A549 (cell line): ENCODE data around the gene NAV2. TPM values are rescaled to one million over a fixed set of nuclear protein-coding genes. Genes with fewer than 3 reads are reported as not detected.
A peak's percentile ranks its signal among the peaks of the same experiment; 100 is the strongest.

Source experiments
- ATAC-seq, 2 experiments: fragments of 200-7000 bp in 1 of 2; fragments of >200 bp in 1 of 2; cut with Nextera tagmentation in 1 of 2; cut with Tn5 transposase in 1 of 2; 3 replicates each; pipeline versions ENCODE4 v1.8.0 to v1.9.1; 2018 to 2020; ENCODE audit warnings: mild to moderate bottlenecking in 1 of 2, moderate library complexity in 1 of 2
- CTCF ChIA-PET: fragments of 300-600 bp; sonication (Branson Sonifier 250); formaldehyde crosslinking; extraction: SDS; loops from one replicate; lab custom pipeline; 2021; ENCODE audit warnings: antibody characterized with exemption, inconsistent platforms; lab: Yijun Ruan, JAX
- POLR2A ChIA-PET: fragments of 350-600 bp; formaldehyde crosslinking; extraction: SDS; loops from one replicate; lab custom pipeline; 2021; ENCODE audit warnings: antibody characterized with exemption, inconsistent platforms; lab: Yijun Ruan, JAX
- DNase-seq, 2 experiments: peaks; one replicate each; pipeline versions ENCODE4 v3.0.0 to v3.0.0-alpha.2; 2011 to 2016; ENCODE audit warnings: low read depth in 1 of 2, low spot score in 1 of 2
- FAIRE-seq: peaks from 2 replicates; lab custom pipeline; 2011; peaks lifted over from hg19 to GRCh38; lab: Jason Lieb, UNC
- H3K27ac ChIP-seq, 2 experiments: fragments of >200 bp; sonication (Bioruptor Twin); formaldehyde crosslinking; 3 replicates each; pipeline ENCODE4 v1.5.1; 2016 to 2017
- H3K4me1 ChIP-seq: fragments of >200 bp; sonication (Bioruptor Twin); formaldehyde crosslinking; 3 replicates; pipeline ENCODE4 v1.6.1; 2016
- H3K4me2 ChIP-seq: fragments of >200 bp; sonication (Bioruptor Twin); formaldehyde crosslinking; 3 replicates; pipeline ENCODE4 v1.6.1; 2016
- H3K4me3 ChIP-seq: fragments of >200 bp; sonication (Bioruptor Twin); formaldehyde crosslinking; 3 replicates; pipeline ENCODE4 v1.5.1; 2016
- H3K9me3 ChIP-seq: fragments of >200 bp; sonication (Bioruptor Twin); formaldehyde crosslinking; 3 replicates; pipeline ENCODE4 v1.6.1; 2016
- EP300 ChIP-seq, 2 experiments: fragments of >200 bp; sonication (Bioruptor Twin); formaldehyde crosslinking; IDR thresholded peaks; 2 replicates in 1 of 2; 3 replicates in 1 of 2; pipeline ENCODE4 v1.6.1; 2016 to 2017
- FOSL2 ChIP-seq, 2 experiments: fragments of 450-650 bp in 1 of 2; fragments of >200 bp in 1 of 2; sonication (Bioruptor Twin) in 1 of 2; formaldehyde crosslinking; IDR thresholded peaks; 2 replicates each; pipeline versions ENCODE4 v1.5.0 to v1.6.1; 2016 to 2020; ENCODE audit warnings: mild to moderate bottlenecking in 1 of 2, moderate library complexity in 1 of 2
- FOXS1 ChIP-seq: fragments of 250-450 bp; sonication (Bioruptor Pico); IDR thresholded peaks from 2 replicates; pipeline ENCODE4 v1.5.0; 2020; ENCODE audit warnings: mild to moderate bottlenecking, moderate library complexity
- GATA3 ChIP-seq: IDR thresholded peaks from 2 replicates; pipeline ENCODE4 v1.6.1; 2012; ENCODE audit warnings: borderline replicate concordance
- KDM1A ChIP-seq: fragments of 200-600 bp; sonication (generic); IDR thresholded peaks from 2 replicates; pipeline ENCODE4 v1.6.1; 2016; ENCODE audit warnings: low read depth, mild to moderate bottlenecking
- MYC ChIP-seq: IDR thresholded peaks from 2 replicates; pipeline ENCODE4 v1.6.1; 2012; ENCODE audit warnings: mild to moderate bottlenecking, inconsistent platforms, low read length, improper control_type of control experiment, borderline replicate concordance
- NR3C1 ChIP-seq: fragments of >200 bp; sonication (Bioruptor Twin); formaldehyde crosslinking; IDR thresholded peaks from 3 replicates; pipeline ENCODE4 v1.6.1; 2017
- RNF2 ChIP-seq: fragments of 200-600 bp; sonication (generic); IDR thresholded peaks from 2 replicates; pipeline ENCODE4 v1.6.1; 2016; ENCODE audit warnings: low read depth, mild to moderate bottlenecking, antibody characterized with exemption, moderate library complexity, borderline replicate concordance
- SREBF2 ChIP-seq: fragments of 450-650 bp; IDR thresholded peaks from 2 replicates; pipeline ENCODE4 v1.6.1; 2014; ENCODE audit warnings: mild to moderate bottlenecking, moderate library complexity
- TFCP2L1 ChIP-seq: fragments of 250-450 bp; sonication (Bioruptor Pico); IDR thresholded peaks from 2 replicates; pipeline ENCODE4 v1.5.0; 2021; ENCODE audit warnings: mild to moderate bottlenecking
- ZNF302 ChIP-seq: fragments of 250-450 bp; sonication (Bioruptor Pico); IDR thresholded peaks from 2 replicates; pipeline ENCODE4 v1.9.0; 2021; ENCODE audit warnings: inconsistent platforms, mild to moderate bottlenecking, moderate library complexity
- whole genome bisulfite sequencing: methylation state at CpG from one replicate; pipeline ENCODE4 v1.1.6; 2017; ENCODE audit errors: missing lambda C conversion rate; 5-methylcytosine and 5-hydroxymethylcytosine counted together
- polyA plus RNA-seq, 4 experiments: library from polyadenylated mRNA; depleted of rRNA in 3 of 4; stranded (reverse); fragments of >200 nt; fragmentation: RNase III in 1 of 4; extraction: RNeasy Plus Mini Kit Qiagen cat#74134 plus additional on column Dnase treatment in 1 of 4; gene quantifications; 2 replicates in 3 of 4; 3 replicates in 1 of 4; pipeline ENCODE4 v1.2.3, GENCODE V29; 2011 to 2017
- TF ChIP-seq, protein P1 (sequence below): IDR thresholded peaks from 2 replicates; pipeline ENCODE4 v1.6.1; 2012
- TF ChIP-seq, protein P2 (sequence below): fragments of 250-450 bp; sonication (Bioruptor Pico); IDR thresholded peaks from 2 replicates; pipeline ENCODE4 v1.5.0; 2021; ENCODE audit warnings: mild to moderate bottlenecking, moderate library complexity, borderline replicate concordance
- TF ChIP-seq, protein P3 (sequence below): fragments of 200-600 bp; sonication (generic); IDR thresholded peaks from 2 replicates; pipeline ENCODE4 v1.6.1; 2016; ENCODE audit warnings: antibody characterized with exemption, mild to moderate bottlenecking, moderate library complexity
- TF ChIP-seq, protein P4 (sequence below): IDR thresholded peaks from 2 replicates; pipeline ENCODE4 v1.6.1; 2012
- TF ChIP-seq, protein P5 (sequence below): fragments of >200 bp; sonication (Bioruptor Twin); formaldehyde crosslinking; IDR thresholded peaks from 3 replicates; pipeline ENCODE4 v1.5.1; 2016

The NAV2 gene
- polyA plus RNA-seq, 2 of the 4 experiments (the other 2 are of a cell fraction) = 4.9 to 19.8 TPM

DNA sequence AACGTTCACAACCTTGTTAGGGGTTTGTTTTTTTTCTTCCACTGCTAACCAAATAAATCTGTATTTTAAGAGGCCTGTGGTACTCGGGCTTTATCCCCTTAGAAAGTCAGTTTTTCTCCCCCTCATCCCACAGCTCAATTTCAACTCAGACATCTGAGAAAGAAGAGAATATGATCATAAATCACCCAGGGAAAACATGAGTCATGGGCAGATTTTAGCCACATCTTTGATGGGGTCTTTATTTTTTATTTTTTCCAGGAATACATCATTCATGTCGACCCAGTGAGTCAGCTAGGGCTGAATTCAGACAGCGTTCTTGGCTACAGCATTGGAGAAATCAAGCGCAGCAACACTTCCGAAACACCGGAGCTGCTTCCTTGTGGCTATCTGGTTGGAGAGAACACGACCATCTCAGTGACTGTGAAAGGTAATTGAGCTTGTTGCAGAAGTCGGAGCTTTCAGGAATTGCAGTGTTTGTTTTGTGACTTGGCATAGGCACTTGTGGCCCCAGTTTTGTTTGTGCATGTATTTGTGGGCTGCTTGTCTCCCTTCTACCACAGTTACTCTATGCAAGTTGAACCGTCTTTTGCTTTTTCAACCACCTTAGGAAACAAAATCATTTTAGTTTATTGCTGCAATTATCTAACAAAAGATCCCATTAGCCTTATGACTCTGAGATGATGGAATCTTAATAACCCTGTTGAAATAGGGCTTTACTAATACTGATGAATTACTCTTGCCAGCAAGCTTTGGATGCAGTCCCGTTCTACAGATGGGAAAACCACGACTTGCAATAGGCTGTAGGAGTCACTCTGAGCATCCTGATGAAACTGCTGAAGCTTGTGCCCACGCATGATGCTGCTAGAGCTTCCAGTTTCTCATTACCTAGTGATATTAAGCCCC lies 384.9 kb downstream of the NAV2 start:
- WGBS = 63% methylated on average over 13 of the region's 13 CpGs
- no peak for TF ChIP-seq ZNF302 (CRISPR knock-in tag)
- TF ChIP-seq, protein P1, sequence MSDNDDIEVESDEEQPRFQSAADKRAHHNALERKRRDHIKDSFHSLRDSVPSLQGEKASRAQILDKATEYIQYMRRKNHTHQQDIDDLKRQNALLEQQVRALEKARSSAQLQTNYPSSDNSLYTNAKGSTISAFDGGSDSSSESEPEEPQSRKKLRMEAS = no peak
- TF ChIP-seq, protein P2, sequence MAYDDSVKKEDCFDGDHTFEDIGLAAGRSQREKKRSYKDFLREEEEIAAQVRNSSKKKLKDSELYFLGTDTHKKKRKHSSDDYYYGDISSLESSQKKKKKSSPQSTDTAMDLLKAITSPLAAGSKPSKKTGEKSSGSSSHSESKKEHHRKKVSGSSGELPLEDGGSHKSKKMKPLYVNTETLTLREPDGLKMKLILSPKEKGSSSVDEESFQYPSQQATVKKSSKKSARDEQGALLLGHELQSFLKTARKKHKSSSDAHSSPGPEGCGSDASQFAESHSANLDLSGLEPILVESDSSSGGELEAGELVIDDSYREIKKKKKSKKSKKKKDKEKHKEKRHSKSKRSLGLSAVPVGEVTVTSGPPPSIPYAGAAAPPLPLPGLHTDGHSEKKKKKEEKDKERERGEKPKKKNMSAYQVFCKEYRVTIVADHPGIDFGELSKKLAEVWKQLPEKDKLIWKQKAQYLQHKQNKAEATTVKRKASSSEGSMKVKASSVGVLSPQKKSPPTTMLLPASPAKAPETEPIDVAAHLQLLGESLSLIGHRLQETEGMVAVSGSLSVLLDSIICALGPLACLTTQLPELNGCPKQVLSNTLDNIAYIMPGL (CRISPR knock-in tag) = no peak
- TF ChIP-seq EP300 (IDR thresholded peaks at IDR 0.05) = no peak
- TF ChIP-seq RNF2 = no peak
- no peak for TF ChIP-seq FOSL2 (IDR thresholded peaks at IDR 0.05)
- TF ChIP-seq FOSL2 (CRISPR knock-in tag; IDR thresholded peaks at IDR 0.05) = no peak
- TF ChIP-seq, protein P3, sequence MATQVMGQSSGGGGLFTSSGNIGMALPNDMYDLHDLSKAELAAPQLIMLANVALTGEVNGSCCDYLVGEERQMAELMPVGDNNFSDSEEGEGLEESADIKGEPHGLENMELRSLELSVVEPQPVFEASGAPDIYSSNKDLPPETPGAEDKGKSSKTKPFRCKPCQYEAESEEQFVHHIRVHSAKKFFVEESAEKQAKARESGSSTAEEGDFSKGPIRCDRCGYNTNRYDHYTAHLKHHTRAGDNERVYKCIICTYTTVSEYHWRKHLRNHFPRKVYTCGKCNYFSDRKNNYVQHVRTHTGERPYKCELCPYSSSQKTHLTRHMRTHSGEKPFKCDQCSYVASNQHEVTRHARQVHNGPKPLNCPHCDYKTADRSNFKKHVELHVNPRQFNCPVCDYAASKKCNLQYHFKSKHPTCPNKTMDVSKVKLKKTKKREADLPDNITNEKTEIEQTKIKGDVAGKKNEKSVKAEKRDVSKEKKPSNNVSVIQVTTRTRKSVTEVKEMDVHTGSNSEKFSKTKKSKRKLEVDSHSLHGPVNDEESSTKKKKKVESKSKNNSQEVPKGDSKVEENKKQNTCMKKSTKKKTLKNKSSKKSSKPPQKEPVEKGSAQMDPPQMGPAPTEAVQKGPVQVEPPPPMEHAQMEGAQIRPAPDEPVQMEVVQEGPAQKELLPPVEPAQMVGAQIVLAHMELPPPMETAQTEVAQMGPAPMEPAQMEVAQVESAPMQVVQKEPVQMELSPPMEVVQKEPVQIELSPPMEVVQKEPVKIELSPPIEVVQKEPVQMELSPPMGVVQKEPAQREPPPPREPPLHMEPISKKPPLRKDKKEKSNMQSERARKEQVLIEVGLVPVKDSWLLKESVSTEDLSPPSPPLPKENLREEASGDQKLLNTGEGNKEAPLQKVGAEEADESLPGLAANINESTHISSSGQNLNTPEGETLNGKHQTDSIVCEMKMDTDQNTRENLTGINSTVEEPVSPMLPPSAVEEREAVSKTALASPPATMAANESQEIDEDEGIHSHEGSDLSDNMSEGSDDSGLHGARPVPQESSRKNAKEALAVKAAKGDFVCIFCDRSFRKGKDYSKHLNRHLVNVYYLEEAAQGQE = no peak
- TF ChIP-seq MYC = no peak
- no peak for TF ChIP-seq KDM1A
- TF ChIP-seq GATA3 = no peak
- TF ChIP-seq SREBF2 = no peak
- TF ChIP-seq, protein P4, sequence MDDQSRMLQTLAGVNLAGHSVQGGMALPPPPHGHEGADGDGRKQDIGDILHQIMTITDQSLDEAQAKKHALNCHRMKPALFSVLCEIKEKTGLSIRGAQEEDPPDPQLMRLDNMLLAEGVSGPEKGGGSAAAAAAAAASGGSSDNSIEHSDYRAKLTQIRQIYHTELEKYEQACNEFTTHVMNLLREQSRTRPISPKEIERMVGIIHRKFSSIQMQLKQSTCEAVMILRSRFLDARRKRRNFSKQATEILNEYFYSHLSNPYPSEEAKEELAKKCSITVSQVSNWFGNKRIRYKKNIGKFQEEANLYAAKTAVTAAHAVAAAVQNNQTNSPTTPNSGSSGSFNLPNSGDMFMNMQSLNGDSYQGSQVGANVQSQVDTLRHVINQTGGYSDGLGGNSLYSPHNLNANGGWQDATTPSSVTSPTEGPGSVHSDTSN = no peak
- TF ChIP-seq, protein P5, sequence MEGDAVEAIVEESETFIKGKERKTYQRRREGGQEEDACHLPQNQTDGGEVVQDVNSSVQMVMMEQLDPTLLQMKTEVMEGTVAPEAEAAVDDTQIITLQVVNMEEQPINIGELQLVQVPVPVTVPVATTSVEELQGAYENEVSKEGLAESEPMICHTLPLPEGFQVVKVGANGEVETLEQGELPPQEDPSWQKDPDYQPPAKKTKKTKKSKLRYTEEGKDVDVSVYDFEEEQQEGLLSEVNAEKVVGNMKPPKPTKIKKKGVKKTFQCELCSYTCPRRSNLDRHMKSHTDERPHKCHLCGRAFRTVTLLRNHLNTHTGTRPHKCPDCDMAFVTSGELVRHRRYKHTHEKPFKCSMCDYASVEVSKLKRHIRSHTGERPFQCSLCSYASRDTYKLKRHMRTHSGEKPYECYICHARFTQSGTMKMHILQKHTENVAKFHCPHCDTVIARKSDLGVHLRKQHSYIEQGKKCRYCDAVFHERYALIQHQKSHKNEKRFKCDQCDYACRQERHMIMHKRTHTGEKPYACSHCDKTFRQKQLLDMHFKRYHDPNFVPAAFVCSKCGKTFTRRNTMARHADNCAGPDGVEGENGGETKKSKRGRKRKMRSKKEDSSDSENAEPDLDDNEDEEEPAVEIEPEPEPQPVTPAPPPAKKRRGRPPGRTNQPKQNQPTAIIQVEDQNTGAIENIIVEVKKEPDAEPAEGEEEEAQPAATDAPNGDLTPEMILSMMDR = no peak
- no peak for TF ChIP-seq TFCP2L1 (CRISPR knock-in tag)
- no peak for TF ChIP-seq NR3C1
- TF ChIP-seq FOXS1 (CRISPR knock-in tag) = no peak
- Histone ChIP-seq H3K9me3 (no peaks in the 10 kb centered on the region), H3K27ac (peak overlapping the region in 1 of 2 experiments; percentile 37; a peak in 1 of 6 replicates), H3K4me2 (peak overlapping the region; percentile 26; the same call in 2 of the 3 replicates), H3K4me3 (no peak overlapping the region), H3K4me1 (peaks cover 12% of the 10 kb centered on the region)
- DNase-seq (no peak), ATAC-seq (no peak; a peak in 1 of 6 replicates), FAIRE-seq (no peak)
- ChIA-PET POLR2A (no interaction called here), CTCF (interaction anchor here (1.9 to 6.7 kb wide), 4 partner anchors 14 to 145 kb away, joined by 8 to 50 read pairs (median 18); no protein-coding TSS in a partner anchor)
